ENCODE measurements around the gene RAD51. TPM values are rescaled to one million over a fixed set of nuclear protein-coding genes. Genes with fewer than 3 reads are reported as not detected.

The RAD51 gene
- total and polyA plus RNA-seq, 9 of the 15 experiments (the other 6 are each of a cell fraction or from before 2014, with no cell fraction given): 16.0 to 63.8 (median 34.6) TPM

DNA sequence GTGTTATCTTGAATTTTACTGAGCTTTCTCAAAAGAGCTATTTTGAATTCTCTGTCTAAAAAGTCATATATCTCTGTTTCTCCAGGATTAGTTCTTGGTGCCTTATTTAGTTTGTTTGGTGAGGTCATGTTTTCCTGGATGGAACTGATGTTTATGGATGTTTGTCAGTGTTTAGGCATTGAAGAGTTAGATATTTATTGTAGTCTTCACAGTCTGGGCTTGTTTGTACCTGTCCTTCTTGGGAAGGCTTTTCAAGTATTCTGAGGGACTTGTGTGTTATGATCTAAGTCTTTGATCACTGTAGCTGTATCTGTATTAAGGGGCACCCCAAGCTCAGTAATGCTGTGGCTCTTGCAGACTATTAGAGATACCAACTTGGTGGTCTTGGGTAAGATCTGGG is 10.6 kb upstream of the RAD51 start:
- TF ChIP-seq, protein P1, sequence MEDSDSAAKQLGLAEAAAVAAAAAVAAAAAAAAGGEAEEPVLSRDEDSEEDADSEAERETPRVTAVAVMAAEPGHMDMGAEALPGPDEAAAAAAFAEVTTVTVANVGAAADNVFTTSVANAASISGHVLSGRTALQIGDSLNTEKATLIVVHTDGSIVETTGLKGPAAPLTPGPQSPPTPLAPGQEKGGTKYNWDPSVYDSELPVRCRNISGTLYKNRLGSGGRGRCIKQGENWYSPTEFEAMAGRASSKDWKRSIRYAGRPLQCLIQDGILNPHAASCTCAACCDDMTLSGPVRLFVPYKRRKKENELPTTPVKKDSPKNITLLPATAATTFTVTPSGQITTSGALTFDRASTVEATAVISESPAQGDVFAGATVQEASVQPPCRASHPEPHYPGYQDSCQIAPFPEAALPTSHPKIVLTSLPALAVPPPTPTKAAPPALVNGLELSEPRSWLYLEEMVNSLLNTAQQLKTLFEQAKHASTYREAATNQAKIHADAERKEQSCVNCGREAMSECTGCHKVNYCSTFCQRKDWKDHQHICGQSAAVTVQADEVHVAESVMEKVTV (CRISPR knock-in tag; IDR thresholded peaks at IDR 0.05): no peak
- TF ChIP-seq CCNT2 (IDR thresholded peaks at IDR 0.05; ENCODE audit: borderline replicate concordance, extremely low read depth, insufficient read length, low read depth, low read length): no peak
- no peak for TF ChIP-seq CAMTA2 (CRISPR knock-in tag; conservative IDR thresholded peaks at IDR 0.05)
- no peak for TF ChIP-seq PML (IDR thresholded peaks at IDR 0.05; ENCODE audit: low read length)
- TF ChIP-seq POLR3G (IDR thresholded peaks at IDR 0.05; ENCODE audit: extremely low read depth, insufficient read length, insufficient replicate concordance): no peak
- TF ChIP-seq, protein P2, sequence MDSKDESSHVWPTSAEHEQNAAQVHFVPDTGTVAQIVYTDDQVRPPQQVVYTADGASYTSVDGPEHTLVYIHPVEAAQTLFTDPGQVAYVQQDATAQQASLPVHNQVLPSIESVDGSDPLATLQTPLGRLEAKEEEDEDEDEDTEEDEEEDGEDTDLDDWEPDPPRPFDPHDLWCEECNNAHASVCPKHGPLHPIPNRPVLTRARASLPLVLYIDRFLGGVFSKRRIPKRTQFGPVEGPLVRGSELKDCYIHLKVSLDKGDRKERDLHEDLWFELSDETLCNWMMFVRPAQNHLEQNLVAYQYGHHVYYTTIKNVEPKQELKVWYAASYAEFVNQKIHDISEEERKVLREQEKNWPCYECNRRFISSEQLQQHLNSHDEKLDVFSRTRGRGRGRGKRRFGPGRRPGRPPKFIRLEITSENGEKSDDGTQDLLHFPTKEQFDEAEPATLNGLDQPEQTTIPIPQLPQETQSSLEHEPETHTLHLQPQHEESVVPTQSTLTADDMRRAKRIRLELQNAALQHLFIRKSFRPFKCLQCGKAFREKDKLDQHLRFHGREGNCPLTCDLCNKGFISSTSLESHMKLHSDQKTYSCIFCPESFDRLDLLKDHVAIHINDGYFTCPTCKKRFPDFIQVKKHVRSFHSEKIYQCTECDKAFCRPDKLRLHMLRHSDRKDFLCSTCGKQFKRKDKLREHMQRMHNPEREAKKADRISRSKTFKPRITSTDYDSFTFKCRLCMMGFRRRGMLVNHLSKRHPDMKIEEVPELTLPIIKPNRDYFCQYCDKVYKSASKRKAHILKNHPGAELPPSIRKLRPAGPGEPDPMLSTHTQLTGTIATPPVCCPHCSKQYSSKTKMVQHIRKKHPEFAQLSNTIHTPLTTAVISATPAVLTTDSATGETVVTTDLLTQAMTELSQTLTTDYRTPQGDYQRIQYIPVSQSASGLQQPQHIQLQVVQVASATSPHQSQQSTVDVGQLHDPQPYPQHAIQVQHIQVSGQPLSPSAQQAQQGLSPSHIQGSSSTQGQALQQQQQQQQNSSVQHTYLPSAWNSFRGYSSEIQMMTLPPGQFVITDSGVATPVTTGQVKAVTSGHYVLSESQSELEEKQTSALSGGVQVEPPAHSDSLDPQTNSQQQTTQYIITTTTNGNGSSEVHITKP (IDR thresholded peaks at IDR 0.05; ENCODE audit: partially characterized antibody): no peak
- TF ChIP-seq, protein P3, sequence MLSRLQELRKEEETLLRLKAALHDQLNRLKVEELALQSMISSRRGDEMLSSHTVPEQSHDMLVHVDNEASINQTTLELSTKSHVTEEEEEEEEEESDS (CRISPR knock-in tag; IDR thresholded peaks at IDR 0.05): no peak
- TF ChIP-seq, protein P4, sequence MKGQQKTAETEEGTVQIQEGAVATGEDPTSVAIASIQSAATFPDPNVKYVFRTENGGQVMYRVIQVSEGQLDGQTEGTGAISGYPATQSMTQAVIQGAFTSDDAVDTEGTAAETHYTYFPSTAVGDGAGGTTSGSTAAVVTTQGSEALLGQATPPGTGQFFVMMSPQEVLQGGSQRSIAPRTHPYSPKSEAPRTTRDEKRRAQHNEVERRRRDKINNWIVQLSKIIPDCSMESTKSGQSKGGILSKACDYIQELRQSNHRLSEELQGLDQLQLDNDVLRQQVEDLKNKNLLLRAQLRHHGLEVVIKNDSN (CRISPR knock-in tag; IDR thresholded peaks at IDR 0.05): no peak
- Histone ChIP-seq H3K79me2 (ENCODE audit: control insufficient read depth, insufficient read depth, low read length) (no peaks in the 10 kb centered on the region), H2AFZ (ENCODE audit: low read depth, low read length) (0 out of 2 replicates have a peak overlapping the region, but pooled peaks have one; percentile 14), H3K4me2 (ENCODE audit: insufficient read depth, low read length) (no peak overlapping the region), H4K20me1 (replicated peaks; ENCODE audit: control insufficient read depth, insufficient read depth, low read length) (no peaks in the 10 kb centered on the region), H3K9ac (ENCODE audit: insufficient read depth in 1 of 2, low read depth in 2 of 2, low read length in 2 of 2) (no peak overlapping the region; a peak in 1 of 4 replicates), H3K27me3 (ENCODE audit: control insufficient read depth in 2 of 2, insufficient read depth in 2 of 2, low read length in 2 of 2) (no peaks in the 10 kb centered on the region), H3K4me3 (no peak overlapping the region), H3K4me1 (replicated peaks in 1 of 2; ENCODE audit: control insufficient read depth in 2 of 2, insufficient read depth in 2 of 2, low read length in 2 of 2) (no peaks in the 10 kb centered on the region), H3K9me1 (ENCODE audit: control insufficient read depth, insufficient read depth, low read length) (no peaks in the 10 kb centered on the region), H3K9me3 (replicated peaks; ENCODE audit: control insufficient read depth, insufficient read depth, low read depth, low read length) (no peaks in the 10 kb centered on the region), H3K27ac (ENCODE audit: extremely low read depth, low read depth, low read length) (no peak overlapping the region), H3K36me3 (ENCODE audit: control insufficient read depth, insufficient read depth, low read length) (no peaks in the 10 kb centered on the region)
- ChIA-PET CTCF (ENCODE audit: low intra/inter-chr PET ratio) (no interaction called here), POLR2A (interaction anchor here (0.8 to 3.3 kb wide), 2 partner anchors 10 to 102 kb away, joined by 3 to 13 read pairs; partner anchors contain the start of gene RAD51)
- ATAC-seq: no peak
- no TSS peak for BruUV-seq (replicated peaks)
- in situ Hi-C loops (cut with MboI) (no loop called here), intact Hi-C loops (cut with micrococcal nuclease) (no loop called here)
- no peak for FAIRE-seq
- DNase-seq (ENCODE audit: extremely low read depth in 1 of 4, low spot score in 3 of 4): no peak
